Uterus (tissue), 2 donors: ENCODE data around the gene NEU4.

Source experiments
- POLR2A ChIP-seq, 2 donors: fragments of 450-650 bp; IDR thresholded peaks; one replicate each; pipeline ENCODE4 v1.6.1; 2016; ENCODE audit warnings: antibody characterized with exemption in 2 of 2, mild to moderate bottlenecking in 1 of 2, moderate library complexity in 1 of 2
- TF ChIP-seq, protein P1 (sequence below), 4 experiments: fragments of 200-600 bp in 2 of 4; fragments of 450-650 bp in 2 of 4; sonication (generic) in 2 of 4; IDR thresholded peaks; one replicate each; pipeline ENCODE4 v1.5.1; 2016 to 2019; ENCODE audit warnings: antibody characterized with exemption in 4 of 4, mild to moderate bottlenecking in 2 of 4, moderate library complexity in 1 of 4

DNA sequence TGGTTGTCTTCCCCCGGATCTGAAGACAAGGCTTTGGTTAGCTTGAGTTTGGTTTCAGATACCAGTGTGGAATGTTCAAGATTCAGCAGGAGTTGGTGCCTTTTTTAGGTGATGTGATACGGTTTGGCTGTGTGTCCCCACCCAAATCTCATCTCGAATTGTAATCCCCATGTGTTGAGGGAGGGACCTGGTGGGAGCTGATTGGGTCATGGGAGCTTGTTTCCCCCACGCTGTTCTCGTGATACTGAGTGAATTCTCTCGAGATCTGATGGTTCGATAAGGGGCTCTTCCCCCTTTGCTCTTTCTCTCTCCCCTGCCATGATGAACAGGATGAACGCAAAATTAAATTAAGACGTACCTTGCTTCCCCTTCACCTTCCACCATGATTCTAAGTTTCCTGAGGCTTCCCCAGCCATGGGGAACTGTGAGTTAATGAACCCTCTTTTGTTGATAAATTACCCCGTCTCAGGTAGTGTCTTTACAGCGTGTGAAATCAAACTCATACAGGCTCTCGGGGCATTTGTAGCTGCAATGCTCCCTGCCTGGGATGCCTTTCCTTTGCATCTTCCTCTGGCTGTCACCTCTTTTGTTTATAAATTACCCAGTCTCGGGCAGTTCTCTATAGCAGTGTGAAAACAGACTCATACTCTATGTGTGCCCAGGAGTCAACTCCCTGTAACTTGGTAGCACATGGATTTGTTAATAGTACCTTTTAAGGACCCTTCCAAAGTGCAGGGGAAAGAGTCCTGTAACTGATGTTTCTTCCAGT is 28.4 kb downstream of the NEU4 start:
- TF ChIP-seq POLR2A (IDR thresholded peaks at IDR 0.05) = no peak
- TF ChIP-seq, protein P1, sequence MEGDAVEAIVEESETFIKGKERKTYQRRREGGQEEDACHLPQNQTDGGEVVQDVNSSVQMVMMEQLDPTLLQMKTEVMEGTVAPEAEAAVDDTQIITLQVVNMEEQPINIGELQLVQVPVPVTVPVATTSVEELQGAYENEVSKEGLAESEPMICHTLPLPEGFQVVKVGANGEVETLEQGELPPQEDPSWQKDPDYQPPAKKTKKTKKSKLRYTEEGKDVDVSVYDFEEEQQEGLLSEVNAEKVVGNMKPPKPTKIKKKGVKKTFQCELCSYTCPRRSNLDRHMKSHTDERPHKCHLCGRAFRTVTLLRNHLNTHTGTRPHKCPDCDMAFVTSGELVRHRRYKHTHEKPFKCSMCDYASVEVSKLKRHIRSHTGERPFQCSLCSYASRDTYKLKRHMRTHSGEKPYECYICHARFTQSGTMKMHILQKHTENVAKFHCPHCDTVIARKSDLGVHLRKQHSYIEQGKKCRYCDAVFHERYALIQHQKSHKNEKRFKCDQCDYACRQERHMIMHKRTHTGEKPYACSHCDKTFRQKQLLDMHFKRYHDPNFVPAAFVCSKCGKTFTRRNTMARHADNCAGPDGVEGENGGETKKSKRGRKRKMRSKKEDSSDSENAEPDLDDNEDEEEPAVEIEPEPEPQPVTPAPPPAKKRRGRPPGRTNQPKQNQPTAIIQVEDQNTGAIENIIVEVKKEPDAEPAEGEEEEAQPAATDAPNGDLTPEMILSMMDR (IDR thresholded peaks at IDR 0.05) = no peak
